WI38 (cell line): ENCODE measurements around the gene EPB41L2.

Source experiments
- H3K4me3 ChIP-seq: 2 replicates; pipeline ENCODE4 v1.5.1; 2011; ENCODE audit warnings: low read depth, mild to moderate bottlenecking, control low read depth, low read length
- TF ChIP-seq, protein P1 (sequence below): IDR thresholded peaks from 2 replicates; pipeline ENCODE4 v1.5.1; 2012; ENCODE audit warnings: low read depth, mild to moderate bottlenecking, control low read depth, low read length

Gene EPB41L2

GRCh38 chr6:130858054-130858453 lies 205.0 kb downstream of the EPB41L2 start:
- TF ChIP-seq, protein P1, sequence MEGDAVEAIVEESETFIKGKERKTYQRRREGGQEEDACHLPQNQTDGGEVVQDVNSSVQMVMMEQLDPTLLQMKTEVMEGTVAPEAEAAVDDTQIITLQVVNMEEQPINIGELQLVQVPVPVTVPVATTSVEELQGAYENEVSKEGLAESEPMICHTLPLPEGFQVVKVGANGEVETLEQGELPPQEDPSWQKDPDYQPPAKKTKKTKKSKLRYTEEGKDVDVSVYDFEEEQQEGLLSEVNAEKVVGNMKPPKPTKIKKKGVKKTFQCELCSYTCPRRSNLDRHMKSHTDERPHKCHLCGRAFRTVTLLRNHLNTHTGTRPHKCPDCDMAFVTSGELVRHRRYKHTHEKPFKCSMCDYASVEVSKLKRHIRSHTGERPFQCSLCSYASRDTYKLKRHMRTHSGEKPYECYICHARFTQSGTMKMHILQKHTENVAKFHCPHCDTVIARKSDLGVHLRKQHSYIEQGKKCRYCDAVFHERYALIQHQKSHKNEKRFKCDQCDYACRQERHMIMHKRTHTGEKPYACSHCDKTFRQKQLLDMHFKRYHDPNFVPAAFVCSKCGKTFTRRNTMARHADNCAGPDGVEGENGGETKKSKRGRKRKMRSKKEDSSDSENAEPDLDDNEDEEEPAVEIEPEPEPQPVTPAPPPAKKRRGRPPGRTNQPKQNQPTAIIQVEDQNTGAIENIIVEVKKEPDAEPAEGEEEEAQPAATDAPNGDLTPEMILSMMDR: no peak
- no peak overlapping the region for H3K4me3 ChIP-seq

DNA sequence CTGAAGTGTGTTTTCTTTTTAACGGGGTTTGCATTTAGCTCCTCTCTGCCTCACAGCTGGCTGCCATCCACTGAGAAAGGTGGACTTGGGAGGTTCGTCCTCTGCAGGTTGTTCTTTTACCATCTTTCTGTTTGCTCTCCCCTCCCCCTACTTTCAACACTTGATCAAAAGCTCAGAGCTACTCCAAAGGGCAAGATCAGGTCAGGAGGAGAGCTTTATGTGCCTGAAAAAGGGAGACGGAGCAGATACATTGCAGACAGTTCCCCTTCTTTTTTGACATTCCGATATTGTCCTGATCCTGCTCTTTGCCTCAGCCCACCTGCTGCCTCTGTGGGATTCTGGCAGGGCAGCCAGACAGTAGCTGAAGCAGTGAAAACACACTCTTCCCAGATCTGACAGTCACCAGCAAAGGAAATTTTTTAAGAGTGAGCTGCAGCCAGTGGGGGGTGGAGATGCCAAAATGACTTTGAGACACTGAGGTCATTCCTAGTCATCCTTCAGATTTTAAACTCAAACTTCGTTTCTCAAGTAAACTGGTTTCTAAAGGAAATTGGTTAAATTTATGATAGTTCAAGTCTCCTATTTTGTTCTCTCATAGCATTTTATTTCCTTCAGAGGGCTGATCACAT lies 209.4 kb downstream of the EPB41L2 start:
- no peak overlapping the region for H3K4me3 ChIP-seq
- TF ChIP-seq, protein P1: no peak

- TF ChIP-seq, protein P1: no peak
- no peak overlapping the region for H3K4me3 ChIP-seq
Observed at GRCh38 chr6:130852844-130853554, 210.0 kb downstream of the EPB41L2 start.

DNA sequence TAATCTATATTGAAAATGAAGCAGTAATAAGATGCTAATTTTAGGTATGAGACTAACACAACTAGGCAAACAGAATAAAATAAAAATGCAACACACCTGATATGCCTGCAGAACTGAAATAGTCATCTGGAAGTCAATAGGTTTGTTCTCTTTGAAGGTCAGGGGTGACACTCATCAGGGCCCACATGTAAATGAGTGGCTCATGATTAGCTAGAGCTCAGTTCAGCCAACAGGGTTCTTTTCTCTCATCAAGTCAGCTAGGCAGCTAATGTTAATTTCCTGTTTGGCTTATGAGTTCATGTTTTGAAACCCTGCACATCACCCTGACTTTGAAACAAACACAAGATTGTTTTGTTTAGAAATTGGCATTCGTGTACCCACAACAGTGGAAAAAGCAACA lies 212.0 kb downstream of the EPB41L2 start:
- TF ChIP-seq, protein P1: no peak
- H3K4me3 ChIP-seq: no peak overlapping the region

GRCh38 chr6:130849594-130849993 lies 213.5 kb downstream of the EPB41L2 start:
- TF ChIP-seq, protein P1: no peak
- H3K4me3 ChIP-seq: no peak overlapping the region

DNA sequence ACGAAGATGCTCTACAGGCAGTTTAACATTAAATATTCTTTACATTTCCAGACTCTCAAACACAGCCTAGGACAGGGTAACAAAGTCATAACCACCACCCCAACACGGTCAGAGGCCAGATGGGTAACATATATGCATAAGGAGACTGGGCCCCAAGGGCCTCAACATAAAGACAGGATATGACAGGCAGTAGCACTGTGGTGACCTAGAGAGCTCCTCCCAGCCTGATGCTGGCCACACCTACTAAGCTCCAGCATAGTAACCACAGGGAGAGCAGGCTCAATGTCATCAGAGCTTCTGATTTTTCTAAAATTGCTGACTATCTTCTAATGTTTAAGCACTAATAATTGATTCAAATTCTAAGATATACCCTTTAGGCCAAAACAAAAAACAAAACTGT lies 214.1 kb downstream of the EPB41L2 start:
- no peak overlapping the region for H3K4me3 ChIP-seq

More for the DNA sequence above, 214.1 kb downstream of the EPB41L2 start:
- TF ChIP-seq, protein P1: no peak
